ENCODE measurements around the gene EPPIN. TPM values are rescaled to one million over a fixed set of nuclear protein-coding genes. Genes with fewer than 3 reads are reported as not detected.

Gene EPPIN
- total and polyA plus RNA-seq, 5 experiments from 2014 or later: not detected

DNA sequence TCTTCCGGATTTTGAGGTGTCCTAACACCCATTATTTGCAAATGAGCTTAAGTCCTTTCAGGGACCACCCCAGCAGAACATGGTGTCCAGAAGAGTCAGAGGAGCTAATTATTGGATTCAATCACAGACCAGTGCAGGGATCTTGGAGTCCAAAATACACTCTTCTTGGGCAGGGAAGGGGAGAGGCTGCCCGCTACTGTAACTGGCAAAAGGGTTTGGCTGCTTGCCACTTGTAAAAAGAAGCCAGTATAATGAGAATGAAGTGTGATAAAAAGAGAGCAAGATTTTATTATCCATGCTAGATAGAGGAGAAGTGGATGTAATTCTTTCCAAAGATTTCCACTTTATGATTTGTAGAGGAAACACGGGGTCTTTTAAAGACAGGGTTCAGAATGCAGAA, 51.0 kb downstream of the EPPIN start:
- no peaks in the 10 kb centered on the region for H3K4me1 Mint-ChIP-seq
- H3K9me3 Mint-ChIP-seq: no peaks in the 10 kb centered on the region
- POLR2A ChIA-PET: no interaction called here
- no peak overlapping the region for H3K4me3 Mint-ChIP-seq
- no peak overlapping the region for H3K27ac Mint-ChIP-seq
- DNase-seq (no peak), ATAC-seq (no peak)
- H3K27me3 Mint-ChIP-seq: peaks cover 16 to 45% (median 30%) of the 10 kb centered on the region in 5 donors
- H3K36me3 Mint-ChIP-seq: no peaks in the 10 kb centered on the region

GRCh38 chr20:45495501-45495941, 51.7 kb downstream of the EPPIN start:
- no peaks in the 10 kb centered on the region for H3K4me1 Mint-ChIP-seq
- no peak for DNase-seq
- H3K4me3 Mint-ChIP-seq: no peak overlapping the region
- no peak overlapping the region for H3K27ac Mint-ChIP-seq
- H3K27me3 Mint-ChIP-seq: peaks cover 13 to 40% (median 27%) of the 10 kb centered on the region in 5 donors
- POLR2A ChIA-PET: no interaction called here
- H3K36me3 Mint-ChIP-seq: no peaks in the 10 kb centered on the region
- ATAC-seq: no peak
- no peaks in the 10 kb centered on the region for H3K9me3 Mint-ChIP-seq

Other genes starting within 250 kb of the EPPIN start
- not detected for gene RBPJL, start 240.6 kb downstream of the EPPIN start, total RNA-seq
- not detected for gene RBPJL, start 240.6 kb downstream of the EPPIN start, polyA plus RNA-seq
- not detected for gene MATN4, start 239.1 kb downstream of the EPPIN start, total RNA-seq
- not detected for gene MATN4, start 239.1 kb downstream of the EPPIN start, polyA plus RNA-seq
- under 1 TPM; 0.25 to 0.31 TPM for gene SDC4, start 199.0 kb downstream of the EPPIN start, total RNA-seq
- gene SDC4, start 199.0 kb downstream of the EPPIN start, polyA plus RNA-seq: under 1 TPM in 2 of 3 donors, not detected in 1; 0.09 to 0.24 TPM
- gene SYS1, start 184.2 kb downstream of the EPPIN start, total RNA-seq: 10 to 100 TPM; 58.7 to 62.5 TPM
- 10 to 100 TPM; 34.2 to 46.1 (median 36.2) TPM for gene SYS1, start 184.2 kb downstream of the EPPIN start, polyA plus RNA-seq
- gene TP53TG5, start 169.1 kb downstream of the EPPIN start, total RNA-seq: under 1 TPM in 1 of 2 experiments, not detected in 1; 0.47 TPM
- under 1 TPM in 2 of 3 donors, not detected in 1; 0.42 to 0.55 TPM for gene TP53TG5, start 169.1 kb downstream of the EPPIN start, polyA plus RNA-seq
- 10 to 100 TPM; 13.6 to 13.9 TPM for gene DBNDD2, start 139.1 kb downstream of the EPPIN start, total RNA-seq
- 10 to 100 TPM; 11.6 to 13.5 (median 13.4) TPM for gene DBNDD2, start 139.1 kb downstream of the EPPIN start, polyA plus RNA-seq
- 10 to 100 TPM; 80.1 to 86.7 TPM for gene PIGT, start 131.3 kb downstream of the EPPIN start, total RNA-seq
- 10 to 100 TPM; 73.4 to 90.6 (median 73.9) TPM for gene PIGT, start 131.3 kb downstream of the EPPIN start, polyA plus RNA-seq
- gene WFDC2, start 77.6 kb downstream of the EPPIN start, total RNA-seq: under 1 TPM; 0.73 to 0.80 TPM
- under 1 TPM in 1 of 3 donors, not detected in 2; 0.33 TPM for gene WFDC2, start 77.6 kb downstream of the EPPIN start, polyA plus RNA-seq
- gene SPINT3, start 31.8 kb downstream of the EPPIN start, total RNA-seq: not detected
- gene SPINT3, start 31.8 kb downstream of the EPPIN start, polyA plus RNA-seq: not detected
- gene WFDC6, start 7.9 kb downstream of the EPPIN start, total RNA-seq: not detected
- not detected for gene WFDC6, start 7.9 kb downstream of the EPPIN start, polyA plus RNA-seq
- not detected for gene WFDC8, start 31.9 kb upstream of the EPPIN start, total RNA-seq
- gene WFDC8, start 31.9 kb upstream of the EPPIN start, polyA plus RNA-seq: not detected
- gene WFDC10A, start 82.3 kb upstream of the EPPIN start, total RNA-seq: not detected
- gene WFDC10A, start 82.3 kb upstream of the EPPIN start, polyA plus RNA-seq: not detected
- gene WFDC9, start 83.9 kb upstream of the EPPIN start, total RNA-seq: not detected
- gene WFDC9, start 83.9 kb upstream of the EPPIN start, polyA plus RNA-seq: not detected
- not detected for gene WFDC11, start 122.8 kb upstream of the EPPIN start, total RNA-seq
- gene WFDC11, start 122.8 kb upstream of the EPPIN start, polyA plus RNA-seq: not detected
- not detected for gene WFDC13, start 154.6 kb upstream of the EPPIN start, total RNA-seq
- not detected for gene WFDC13, start 154.6 kb upstream of the EPPIN start, polyA plus RNA-seq
- gene WFDC10B, start 157.6 kb upstream of the EPPIN start, total RNA-seq: not detected
- not detected for gene WFDC10B, start 157.6 kb upstream of the EPPIN start, polyA plus RNA-seq
- gene SPINT4, start 174.9 kb upstream of the EPPIN start, total RNA-seq: not detected
- gene SPINT4, start 174.9 kb upstream of the EPPIN start, polyA plus RNA-seq: not detected
- gene WFDC3, start 244.5 kb upstream of the EPPIN start, total RNA-seq: not detected
- gene WFDC3, start 244.5 kb upstream of the EPPIN start, polyA plus RNA-seq: under 1 TPM in 1 of 3 donors, not detected in 2; 0.73 TPM
- 10 to 100 TPM; 18.5 to 26.3 TPM for gene DNTTIP1, start 244.6 kb upstream of the EPPIN start, total RNA-seq
- gene DNTTIP1, start 244.6 kb upstream of the EPPIN start, polyA plus RNA-seq: 10 to 100 TPM; 26.3 to 41.2 (median 29.5) TPM

All from naive thymus-derived CD8-positive, alpha-beta T cell (primary cell).